Measurements from ENCODE around the gene PIR. TPM values are rescaled to one million over a fixed set of nuclear protein-coding genes. Genes with fewer than 3 reads are reported as not detected.

The PIR gene
- total and polyA plus RNA-seq, 9 of the 15 experiments (the other 6 are each of a cell fraction or from before 2014, with no cell fraction given), result 7.5 to 29.8 (median 11.5) TPM

- TF ChIP-seq, protein P1, sequence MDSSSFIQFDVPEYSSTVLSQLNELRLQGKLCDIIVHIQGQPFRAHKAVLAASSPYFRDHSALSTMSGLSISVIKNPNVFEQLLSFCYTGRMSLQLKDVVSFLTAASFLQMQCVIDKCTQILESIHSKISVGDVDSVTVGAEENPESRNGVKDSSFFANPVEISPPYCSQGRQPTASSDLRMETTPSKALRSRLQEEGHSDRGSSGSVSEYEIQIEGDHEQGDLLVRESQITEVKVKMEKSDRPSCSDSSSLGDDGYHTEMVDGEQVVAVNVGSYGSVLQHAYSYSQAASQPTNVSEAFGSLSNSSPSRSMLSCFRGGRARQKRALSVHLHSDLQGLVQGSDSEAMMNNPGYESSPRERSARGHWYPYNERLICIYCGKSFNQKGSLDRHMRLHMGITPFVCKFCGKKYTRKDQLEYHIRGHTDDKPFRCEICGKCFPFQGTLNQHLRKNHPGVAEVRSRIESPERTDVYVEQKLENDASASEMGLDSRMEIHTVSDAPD (CRISPR knock-in tag; IDR thresholded peaks at IDR 0.05), result no peak
- TF ChIP-seq CXXC5 (CRISPR knock-in tag; IDR thresholded peaks at IDR 0.05) (peak; percentile 65), ZNF311 (CRISPR knock-in tag; IDR thresholded peaks at IDR 0.05) (no peak), SIRT6 (IDR thresholded peaks at IDR 0.05; ENCODE audit: low read depth, low read length) (no peak), NFE2 (IDR thresholded peaks at IDR 0.05; ENCODE audit: low read depth) (peak; percentile 98), ATF1 (CRISPR knock-in tag; IDR thresholded peaks at IDR 0.05) (no peak), ATF1 (tag; IDR thresholded peaks at IDR 0.05) (peak; percentile 54), MTA3 (IDR thresholded peaks at IDR 0.05; ENCODE audit: borderline replicate concordance) (no peak), TFAP4 (CRISPR knock-in tag; IDR thresholded peaks at IDR 0.05; ENCODE audit: borderline replicate concordance) (peak; percentile 64; the same call in 1 of the 2 replicates), SETDB1 (IDR thresholded peaks at IDR 0.05; ENCODE audit: low read length) (no peak), BRD4 (IDR thresholded peaks at IDR 0.05) (no peak), ZNF347 (CRISPR knock-in tag; IDR thresholded peaks at IDR 0.05; ENCODE audit: low read depth) (no peak), ZNF124 (CRISPR knock-in tag; IDR thresholded peaks at IDR 0.05) (no peak), ZKSCAN8 (CRISPR knock-in tag; IDR thresholded peaks at IDR 0.05) (no peak)
- TF ChIP-seq, protein P2, sequence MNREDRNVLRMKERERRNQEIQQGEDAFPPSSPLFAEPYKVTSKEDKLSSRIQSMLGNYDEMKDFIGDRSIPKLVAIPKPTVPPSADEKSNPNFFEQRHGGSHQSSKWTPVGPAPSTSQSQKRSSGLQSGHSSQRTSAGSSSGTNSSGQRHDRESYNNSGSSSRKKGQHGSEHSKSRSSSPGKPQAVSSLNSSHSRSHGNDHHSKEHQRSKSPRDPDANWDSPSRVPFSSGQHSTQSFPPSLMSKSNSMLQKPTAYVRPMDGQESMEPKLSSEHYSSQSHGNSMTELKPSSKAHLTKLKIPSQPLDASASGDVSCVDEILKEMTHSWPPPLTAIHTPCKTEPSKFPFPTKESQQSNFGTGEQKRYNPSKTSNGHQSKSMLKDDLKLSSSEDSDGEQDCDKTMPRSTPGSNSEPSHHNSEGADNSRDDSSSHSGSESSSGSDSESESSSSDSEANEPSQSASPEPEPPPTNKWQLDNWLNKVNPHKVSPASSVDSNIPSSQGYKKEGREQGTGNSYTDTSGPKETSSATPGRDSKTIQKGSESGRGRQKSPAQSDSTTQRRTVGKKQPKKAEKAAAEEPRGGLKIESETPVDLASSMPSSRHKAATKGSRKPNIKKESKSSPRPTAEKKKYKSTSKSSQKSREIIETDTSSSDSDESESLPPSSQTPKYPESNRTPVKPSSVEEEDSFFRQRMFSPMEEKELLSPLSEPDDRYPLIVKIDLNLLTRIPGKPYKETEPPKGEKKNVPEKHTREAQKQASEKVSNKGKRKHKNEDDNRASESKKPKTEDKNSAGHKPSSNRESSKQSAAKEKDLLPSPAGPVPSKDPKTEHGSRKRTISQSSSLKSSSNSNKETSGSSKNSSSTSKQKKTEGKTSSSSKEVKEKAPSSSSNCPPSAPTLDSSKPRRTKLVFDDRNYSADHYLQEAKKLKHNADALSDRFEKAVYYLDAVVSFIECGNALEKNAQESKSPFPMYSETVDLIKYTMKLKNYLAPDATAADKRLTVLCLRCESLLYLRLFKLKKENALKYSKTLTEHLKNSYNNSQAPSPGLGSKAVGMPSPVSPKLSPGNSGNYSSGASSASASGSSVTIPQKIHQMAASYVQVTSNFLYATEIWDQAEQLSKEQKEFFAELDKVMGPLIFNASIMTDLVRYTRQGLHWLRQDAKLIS (CRISPR knock-in tag; IDR thresholded peaks at IDR 0.05), result no peak
- TF ChIP-seq, protein P3, sequence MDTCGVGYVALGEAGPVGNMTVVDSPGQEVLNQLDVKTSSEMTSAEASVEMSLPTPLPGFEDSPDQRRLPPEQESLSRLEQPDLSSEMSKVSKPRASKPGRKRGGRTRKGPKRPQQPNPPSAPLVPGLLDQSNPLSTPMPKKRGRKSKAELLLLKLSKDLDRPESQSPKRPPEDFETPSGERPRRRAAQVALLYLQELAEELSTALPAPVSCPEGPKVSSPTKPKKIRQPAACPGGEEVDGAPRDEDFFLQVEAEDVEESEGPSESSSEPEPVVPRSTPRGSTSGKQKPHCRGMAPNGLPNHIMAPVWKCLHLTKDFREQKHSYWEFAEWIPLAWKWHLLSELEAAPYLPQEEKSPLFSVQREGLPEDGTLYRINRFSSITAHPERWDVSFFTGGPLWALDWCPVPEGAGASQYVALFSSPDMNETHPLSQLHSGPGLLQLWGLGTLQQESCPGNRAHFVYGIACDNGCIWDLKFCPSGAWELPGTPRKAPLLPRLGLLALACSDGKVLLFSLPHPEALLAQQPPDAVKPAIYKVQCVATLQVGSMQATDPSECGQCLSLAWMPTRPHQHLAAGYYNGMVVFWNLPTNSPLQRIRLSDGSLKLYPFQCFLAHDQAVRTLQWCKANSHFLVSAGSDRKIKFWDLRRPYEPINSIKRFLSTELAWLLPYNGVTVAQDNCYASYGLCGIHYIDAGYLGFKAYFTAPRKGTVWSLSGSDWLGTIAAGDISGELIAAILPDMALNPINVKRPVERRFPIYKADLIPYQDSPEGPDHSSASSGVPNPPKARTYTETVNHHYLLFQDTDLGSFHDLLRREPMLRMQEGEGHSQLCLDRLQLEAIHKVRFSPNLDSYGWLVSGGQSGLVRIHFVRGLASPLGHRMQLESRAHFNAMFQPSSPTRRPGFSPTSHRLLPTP (IDR thresholded peaks at IDR 0.05; ENCODE audit: borderline replicate concordance, extremely low read depth, insufficient read length), result no peak
- TF ChIP-seq, protein P4, sequence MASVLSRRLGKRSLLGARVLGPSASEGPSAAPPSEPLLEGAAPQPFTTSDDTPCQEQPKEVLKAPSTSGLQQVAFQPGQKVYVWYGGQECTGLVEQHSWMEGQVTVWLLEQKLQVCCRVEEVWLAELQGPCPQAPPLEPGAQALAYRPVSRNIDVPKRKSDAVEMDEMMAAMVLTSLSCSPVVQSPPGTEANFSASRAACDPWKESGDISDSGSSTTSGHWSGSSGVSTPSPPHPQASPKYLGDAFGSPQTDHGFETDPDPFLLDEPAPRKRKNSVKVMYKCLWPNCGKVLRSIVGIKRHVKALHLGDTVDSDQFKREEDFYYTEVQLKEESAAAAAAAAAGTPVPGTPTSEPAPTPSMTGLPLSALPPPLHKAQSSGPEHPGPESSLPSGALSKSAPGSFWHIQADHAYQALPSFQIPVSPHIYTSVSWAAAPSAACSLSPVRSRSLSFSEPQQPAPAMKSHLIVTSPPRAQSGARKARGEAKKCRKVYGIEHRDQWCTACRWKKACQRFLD (CRISPR knock-in tag; IDR thresholded peaks at IDR 0.05), result no peak
These were observed at the start of gene PIR (continued) for GRCh38 chrX:15493118-15493962.
